HG02610 (cell line): ENCODE data around the gene LSM11.
A peak's percentile ranks its signal among the peaks of the same experiment; 100 is the strongest.

Source experiments
- ATAC-seq: cut with Tn5 transposase; IDR thresholded peaks from one replicate; pipeline ENCODE4 v1.9.1; 2021; ENCODE audit warnings: mild to moderate bottlenecking, moderate library complexity; ENCODE audit not compliant: unreplicated experiment

LSM11 gene

GRCh38 chr5:157732596-157733262 lies 10.8 kb upstream of the LSM11 start:
- ATAC-seq: no peak

- no peak for ATAC-seq
Observed at GRCh38 chr5:157734436-157734835, 9.1 kb upstream of the LSM11 start.

GRCh38 chr5:157735991-157736390 lies 7.5 kb upstream of the LSM11 start:
- ATAC-seq: no peak

GRCh38 chr5:157739388-157740228 lies 3.9 kb upstream of the LSM11 start:
- ATAC-seq: no peak

GRCh38 chr5:157740229-157740610 lies 3.3 kb upstream of the LSM11 start:
- ATAC-seq: no peak

- ATAC-seq: no peak
Observed at GRCh38 chr5:157741131-157741530, 2.4 kb upstream of the LSM11 start.

GRCh38 chr5:157744051-157745011 lies 819 bp downstream of the LSM11 start:
- ATAC-seq: peak; percentile 22

- ATAC-seq: no peak
Observed at GRCh38 chr5:157745041-157745456, 1.5 kb downstream of the LSM11 start.

- ATAC-seq: no peak
Observed at GRCh38 chr5:157747173-157747740, 3.7 kb downstream of the LSM11 start.

- ATAC-seq: no peak
Observed at GRCh38 chr5:157747766-157748700, 4.5 kb downstream of the LSM11 start.

- ATAC-seq: no peak
Observed at GRCh38 chr5:157748760-157749461, 5.4 kb downstream of the LSM11 start.

GRCh38 chr5:157749462-157749799 lies 5.9 kb downstream of the LSM11 start:
- ATAC-seq: no peak

GRCh38 chr5:157750320-157750719 lies 6.8 kb downstream of the LSM11 start:
- no peak for ATAC-seq

- no peak for ATAC-seq
Observed at GRCh38 chr5:157756122-157756521, 12.6 kb downstream of the LSM11 start.

- ATAC-seq: no peak
Observed at GRCh38 chr5:157758706-157759105, 15.2 kb downstream of the LSM11 start.

- peak; percentile 68 for ATAC-seq
Observed at GRCh38 chr5:157761690-157762621, 18.4 kb downstream of the LSM11 start.

GRCh38 chr5:157764531-157764930 lies 21.0 kb downstream of the LSM11 start:
- no peak for ATAC-seq

GRCh38 chr5:157766442-157766841 lies 22.9 kb downstream of the LSM11 start:
- ATAC-seq: no peak
